Measurements from ENCODE around the gene TSPAN15.

DNA sequence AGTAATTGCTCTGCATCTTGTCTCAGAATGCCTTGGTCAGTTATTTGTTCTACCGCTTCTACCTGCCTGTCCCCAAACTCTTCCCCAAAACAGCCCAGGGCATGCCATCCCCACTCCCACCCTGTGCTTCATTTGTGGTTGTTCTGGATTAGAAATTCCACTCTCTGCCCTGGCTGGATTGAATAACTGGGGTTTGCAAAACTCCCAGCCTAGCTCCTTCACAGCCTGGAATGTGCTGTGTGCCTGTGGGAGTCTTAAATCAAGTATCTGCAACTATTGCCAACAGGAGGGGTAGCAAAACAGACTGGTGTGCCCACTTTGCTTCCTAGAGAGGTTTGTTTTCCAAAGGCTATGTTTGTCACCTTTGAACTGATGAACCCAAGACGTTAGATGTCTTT lies 24.2 kb downstream of the TSPAN15 start:
- TF ChIP-seq CTCF (IDR thresholded peaks at IDR 0.05), result no peak
- TF ChIP-seq POLR2A (IDR thresholded peaks at IDR 0.05), result no peak

Measured in testis (tissue), 2 donors.